ENCODE results near the gene PSMC6. TPM values are rescaled to one million over a fixed set of nuclear protein-coding genes. Genes with fewer than 3 reads are reported as not detected.

PSMC6 gene
- total and polyA plus RNA-seq, 4 donors = 108 to 124 (median 118) TPM

- H3K4me3 ChIP-seq (ENCODE audit: low read depth, low read length) = no peak overlapping the region
- H3K36me3 ChIP-seq (ENCODE audit: control insufficient read depth, insufficient read depth, low read length) = peaks cover 9% of the 10 kb centered on the region
- H3K4me1 ChIP-seq (ENCODE audit: control insufficient read depth, insufficient read depth, low read length) = no peaks in the 10 kb centered on the region
- no peak for DNase-seq (ENCODE audit: low read depth in 4 of 6, low spot score in 6 of 6)
- H3K9me3 ChIP-seq (ENCODE audit: control insufficient read depth, insufficient read depth, low read length) = no peaks in the 10 kb centered on the region
- no peaks in the 10 kb centered on the region for H3K27me3 ChIP-seq (ENCODE audit: control insufficient read depth, insufficient read depth, low read length)
- 88% methylated on average over 1 of the region's 3 CpGs for WGBS (ENCODE audit: insufficient coverage)
- H3K27ac ChIP-seq (ENCODE audit: low read depth, low read length) = no peak overlapping the region
Observed at GRCh38 chr14:52767058-52767833, 60.2 kb downstream of the PSMC6 start.

GRCh38 chr14:52769887-52770286 lies 62.9 kb downstream of the PSMC6 start:
- H3K27ac ChIP-seq (ENCODE audit: low read depth, low read length) = no peak overlapping the region
- H3K9me3 ChIP-seq (ENCODE audit: control insufficient read depth, insufficient read depth, low read length) = no peaks in the 10 kb centered on the region
- H3K36me3 ChIP-seq (ENCODE audit: control insufficient read depth, insufficient read depth, low read length) = peaks cover 6% of the 10 kb centered on the region
- H3K4me1 ChIP-seq (ENCODE audit: control insufficient read depth, insufficient read depth, low read length) = no peaks in the 10 kb centered on the region
- H3K4me3 ChIP-seq (ENCODE audit: low read depth, low read length) = no peak overlapping the region
- H3K27me3 ChIP-seq (ENCODE audit: control insufficient read depth, insufficient read depth, low read length) = no peaks in the 10 kb centered on the region
- no peak for DNase-seq (ENCODE audit: low read depth in 4 of 6, low spot score in 6 of 6)

GRCh38 chr14:52776816-52777215 lies 69.8 kb downstream of the PSMC6 start:
- H3K4me1 ChIP-seq (ENCODE audit: control insufficient read depth, insufficient read depth, low read length) = no peaks in the 10 kb centered on the region

More at GRCh38 chr14:52776816-52777215, 69.8 kb downstream of the PSMC6 start:
- peaks cover 21% of the 10 kb centered on the region for H3K36me3 ChIP-seq (ENCODE audit: control insufficient read depth, insufficient read depth, low read length)
- no peak overlapping the region for H3K4me3 ChIP-seq (ENCODE audit: low read depth, low read length)
- no peaks in the 10 kb centered on the region for H3K9me3 ChIP-seq (ENCODE audit: control insufficient read depth, insufficient read depth, low read length)
- 77% methylated on average over 3 of the region's 7 CpGs for WGBS (ENCODE audit: insufficient coverage)
- no peak overlapping the region for H3K27ac ChIP-seq (ENCODE audit: low read depth, low read length)
- H3K27me3 ChIP-seq (ENCODE audit: control insufficient read depth, insufficient read depth, low read length) = no peaks in the 10 kb centered on the region
- DNase-seq (ENCODE audit: low read depth in 4 of 6, low spot score in 6 of 6) = no peak

Other genes starting within 250 kb of the PSMC6 start
- 10 to 100 TPM; 20.9 to 36.6 TPM for gene TXNDC16, start 154.7 kb upstream of the PSMC6 start, total RNA-seq
- gene TXNDC16, start 154.7 kb upstream of the PSMC6 start, polyA plus RNA-seq (ENCODE audit: insufficient read length in 2 of 2) = 10 to 100 TPM; 19.8 to 21.8 TPM
- gene GPR137C, start 154.4 kb upstream of the PSMC6 start, total RNA-seq = 10 to 100 TPM in 1 of 2 donors, 1 to 10 TPM in 1; 6.7 to 37.9 TPM
- gene GPR137C, start 154.4 kb upstream of the PSMC6 start, polyA plus RNA-seq (ENCODE audit: insufficient read length in 2 of 2) = 10 to 100 TPM; 27.9 to 31.2 TPM
- gene ERO1A, start 11.6 kb upstream of the PSMC6 start, total RNA-seq = 10 to 100 TPM; 37.1 to 44.3 TPM
- 10 to 100 TPM; 21.6 to 26.5 TPM for gene ERO1A, start 11.6 kb upstream of the PSMC6 start, polyA plus RNA-seq (ENCODE audit: insufficient read length in 2 of 2)
- gene STYX, start 23.0 kb downstream of the PSMC6 start, total RNA-seq = 10 to 100 TPM; 10.5 to 29.7 TPM
- gene STYX, start 23.0 kb downstream of the PSMC6 start, polyA plus RNA-seq (ENCODE audit: insufficient read length in 2 of 2) = 10 to 100 TPM; 16.0 to 19.9 TPM
- gene GNPNAT1, start 84.4 kb downstream of the PSMC6 start, total RNA-seq = 10 to 100 TPM; 11.1 to 16.4 TPM
- gene GNPNAT1, start 84.4 kb downstream of the PSMC6 start, polyA plus RNA-seq (ENCODE audit: insufficient read length in 2 of 2) = 10 to 100 TPM; 16.2 to 16.7 TPM
- gene FERMT2, start 243.8 kb downstream of the PSMC6 start, total RNA-seq = 100 to 1,000 TPM; 158 to 162 TPM
- gene FERMT2, start 243.8 kb downstream of the PSMC6 start, polyA plus RNA-seq (ENCODE audit: insufficient read length in 2 of 2) = 100 to 1,000 TPM; 109 to 129 TPM